ENCODE measurements around the gene BEND7. TPM values are rescaled to one million over a fixed set of nuclear protein-coding genes. Genes with fewer than 3 reads are reported as not detected.
A peak's percentile ranks its signal among the peaks of the same experiment; 100 is the strongest.

The BEND7 gene
- polyA plus RNA-seq (2011; rRNA removed), result 2.1 TPM in 2 replicates
- polyA minus RNA-seq (2011; rRNA and poly(A)+ RNA removed), result 1.1 and 1.2 TPM in 2 replicates

- no peak for TF ChIP-seq CTCF (IDR thresholded peaks at IDR 0.05; ENCODE audit: low read depth, low read length)
- ChIA-PET CTCF (interaction anchor here (0.7 kb wide), 1 partner anchor 158 kb away, joined by 3 read pairs; no protein-coding TSS in a partner anchor), POLR2A (no interaction called here)
- Histone ChIP-seq H3K27me3 (ENCODE audit: control insufficient read depth, insufficient read depth, low read length) (peaks cover 21% of the 10 kb centered on the region), H3K4me3 (ENCODE audit: low read depth, low read length) (peak within 1 kb of the TSS; percentile 51), H3K27ac (ENCODE audit: low read depth, low read length) (no peak within 1 kb of the TSS), H3K9me3 (ENCODE audit: control insufficient read depth, insufficient read depth, low read length) (no peaks in the 10 kb centered on the region)
- DNase-seq (ENCODE audit: low read depth, low spot score), result no peak
Measured at GRCh38 chr10:13528875-13529713, at the start of gene BEND7. BEND7 (minus strand) TSS chr10:13529014; CDS start chr10:13528533, 481 bp downstream.

GRCh38 chr10:13573960-13574359 lies 45.1 kb upstream of the BEND7 start:
- CTCF ChIA-PET, result interaction anchor here (3.0 kb wide), 1 partner anchor 13 kb away, joined by 9 read pairs; the partner anchor contains the start of gene PRPF18

GRCh38 chr10:13571541-13571940 lies 42.7 kb upstream of the BEND7 start:
- no peak for DNase-seq (ENCODE audit: low read depth, low spot score)
- no peak overlapping the region for H3K27ac ChIP-seq (ENCODE audit: low read depth, low read length)
- CTCF ChIA-PET, result no interaction called here
- H3K9me3 ChIP-seq (ENCODE audit: control insufficient read depth, insufficient read depth, low read length), result no peaks in the 10 kb centered on the region
- POLR2A ChIA-PET, result no interaction called here
- no peak for TF ChIP-seq CTCF (IDR thresholded peaks at IDR 0.05; ENCODE audit: low read depth, low read length)
- no peak overlapping the region for H3K4me3 ChIP-seq (ENCODE audit: low read depth, low read length)
- peaks cover 2% of the 10 kb centered on the region for H3K27me3 ChIP-seq (ENCODE audit: control insufficient read depth, insufficient read depth, low read length)

More at GRCh38 chr10:13573960-13574359, 45.1 kb upstream of the BEND7 start:
- H3K4me3 ChIP-seq (ENCODE audit: low read depth, low read length), result no peak overlapping the region
- POLR2A ChIA-PET, result no interaction called here
- H3K9me3 ChIP-seq (ENCODE audit: control insufficient read depth, insufficient read depth, low read length), result no peaks in the 10 kb centered on the region
- no peak for DNase-seq (ENCODE audit: low read depth, low spot score)
- H3K27ac ChIP-seq (ENCODE audit: low read depth, low read length), result no peak overlapping the region
- H3K27me3 ChIP-seq (ENCODE audit: control insufficient read depth, insufficient read depth, low read length), result no peaks in the 10 kb centered on the region
- no peak for TF ChIP-seq CTCF (IDR thresholded peaks at IDR 0.05; ENCODE audit: low read depth, low read length)

GRCh38 chr10:13567030-13567429 lies 38.2 kb upstream of the BEND7 start:
- H3K4me3 ChIP-seq (ENCODE audit: low read depth, low read length), result no peak overlapping the region
- H3K9me3 ChIP-seq (ENCODE audit: control insufficient read depth, insufficient read depth, low read length), result no peaks in the 10 kb centered on the region
- no peak overlapping the region for H3K27ac ChIP-seq (ENCODE audit: low read depth, low read length)
- ChIA-PET POLR2A (no interaction called here), CTCF (no interaction called here)
- TF ChIP-seq CTCF (IDR thresholded peaks at IDR 0.05; ENCODE audit: low read depth, low read length), result no peak
- H3K27me3 ChIP-seq (ENCODE audit: control insufficient read depth, insufficient read depth, low read length), result peaks cover 10% of the 10 kb centered on the region
- no peak for DNase-seq (ENCODE audit: low read depth, low spot score)

GRCh38 chr10:13564576-13564975 lies 35.8 kb upstream of the BEND7 start:
- peaks cover 10% of the 10 kb centered on the region for H3K27me3 ChIP-seq (ENCODE audit: control insufficient read depth, insufficient read depth, low read length)
- CTCF ChIA-PET, result no interaction called here
- POLR2A ChIA-PET, result no interaction called here
- no peak overlapping the region for H3K4me3 ChIP-seq (ENCODE audit: low read depth, low read length)
- no peaks in the 10 kb centered on the region for H3K9me3 ChIP-seq (ENCODE audit: control insufficient read depth, insufficient read depth, low read length)
- no peak for DNase-seq (ENCODE audit: low read depth, low spot score)
- H3K27ac ChIP-seq (ENCODE audit: low read depth, low read length), result no peak overlapping the region
- TF ChIP-seq CTCF (IDR thresholded peaks at IDR 0.05; ENCODE audit: low read depth, low read length), result no peak
